Prostate gland (tissue), 2 donors: ENCODE data around the gene ENPEP. TPM values are rescaled to one million over a fixed set of nuclear protein-coding genes. Genes with fewer than 3 reads are reported as not detected.

Experiments
- DNase-seq: peaks from one replicate; pipeline ENCODE4 v3.0.0-alpha.2; 2019; ENCODE audit warnings: low spot score
- H3K27ac ChIP-seq, 2 donors: fragments of 200-600 bp; sonication (generic); 2 replicates each; pipeline ENCODE4 v1.5.1; 2017 to 2019
- H3K27me3 ChIP-seq: fragments of 200-600 bp; sonication (generic); replicated peaks from 2 replicates; pipeline ENCODE4 v1.5.1; 2019; ENCODE audit not compliant: insufficient read depth
- H3K36me3 ChIP-seq, 2 donors: fragments of 200-600 bp; sonication (generic); 1 replicate in 1 of 2; 2 replicates in 1 of 2; pipeline versions ENCODE4 v1.5.1 to v1.8.1; 2017 to 2019
- H3K4me1 ChIP-seq: fragments of 200-600 bp; sonication (generic); replicated peaks from 2 replicates; pipeline ENCODE4 v1.5.1; 2019
- H3K4me3 ChIP-seq, 2 donors: fragments of 200-600 bp; sonication (generic); 2 replicates each; pipeline ENCODE4 v1.5.1; 2017 to 2019
- H3K9me3 ChIP-seq: fragments of 200-600 bp; sonication (generic); 2 replicates; pipeline ENCODE4 v1.5.1; 2017
- CTCF ChIP-seq, 4 experiments: fragments of 200-600 bp in 2 of 4; fragments of 450-650 bp in 2 of 4; sonication (generic) in 2 of 4; IDR thresholded peaks; 1 replicate in 3 of 4; 2 replicates in 1 of 4; pipeline ENCODE4 v1.5.1; 2016 to 2019; ENCODE audit warnings: antibody characterized with exemption in 4 of 4, mild to moderate bottlenecking in 2 of 4, moderate library complexity in 2 of 4
- POLR2A ChIP-seq: fragments of 450-650 bp; IDR thresholded peaks from one replicate; pipeline ENCODE4 v1.6.1; 2016; ENCODE audit warnings: antibody characterized with exemption, mild to moderate bottlenecking
- POLR2AphosphoS5 ChIP-seq: sonication (generic); formaldehyde crosslinking; IDR thresholded peaks from one replicate; pipeline ENCODE4 v1.6.1; 2017; ENCODE audit warnings: antibody characterized with exemption
- WGBS: methylation state at CpG from one replicate; pipeline ENCODE4 v1.1.5; 2018; 5-methylcytosine and 5-hydroxymethylcytosine counted together
- intact Hi-C: fragments of 100-400 bp; cut with DNase I; formaldehyde crosslinking; loops from one replicate; pipeline ENCODE4 v1.14.2; 2022
- total RNA-seq, 2 donors: library from RNA; depleted of rRNA; stranded (reverse); fragments of >200 nt; gene quantifications; one replicate each; pipeline ENCODE4 v1.1.0, GENCODE V29; 2016

The ENPEP gene
- total RNA-seq, 2 donors from 2014 or later: 1.3 to 1.8 TPM

DNA sequence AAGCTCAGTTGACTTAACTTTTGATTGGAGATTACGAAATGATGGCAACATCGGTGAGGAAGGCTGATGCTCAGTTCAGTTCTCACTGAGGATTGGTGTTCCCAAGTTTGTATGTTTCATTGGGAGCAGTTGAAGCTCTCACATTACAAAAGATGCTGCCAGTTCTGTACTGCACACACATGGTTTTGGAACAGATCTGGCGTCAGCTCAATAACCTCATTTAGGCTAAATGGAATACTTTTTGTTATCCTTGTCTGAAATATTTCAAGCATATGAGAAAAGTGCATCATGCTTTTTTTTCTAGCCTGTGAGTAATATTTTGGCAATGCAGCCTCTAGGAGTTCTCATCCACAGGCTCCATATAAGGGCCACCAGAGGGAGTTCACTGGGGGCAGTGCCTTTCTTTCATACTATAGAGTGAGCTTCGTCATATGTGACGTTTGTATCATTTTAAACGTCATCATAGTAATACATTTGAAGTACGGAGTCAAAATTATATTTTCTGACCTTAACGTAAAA is 4.1 kb downstream of the ENPEP start:
- no peaks in the 10 kb centered on the region for H3K4me1 ChIP-seq
- TF ChIP-seq POLR2AphosphoS5 (no peak), CTCF (IDR thresholded peaks at IDR 0.05) (no peak), POLR2A (no peak)
- H3K4me3 ChIP-seq: no peak overlapping the region
- no peaks in the 10 kb centered on the region for H3K9me3 ChIP-seq
- no peaks in the 10 kb centered on the region for H3K36me3 ChIP-seq
- H3K27ac ChIP-seq: no peak overlapping the region
- 64% methylated on average over 8 of the region's 8 CpGs for WGBS
- DNase-seq: no peak
- intact Hi-C loops: no loop called here
- no peaks in the 10 kb centered on the region for H3K27me3 ChIP-seq

- no peaks in the 10 kb centered on the region for H3K9me3 ChIP-seq
These were observed 4.9 kb downstream of the ENPEP start for GRCh38 chr4:110480746-110481271.

DNA sequence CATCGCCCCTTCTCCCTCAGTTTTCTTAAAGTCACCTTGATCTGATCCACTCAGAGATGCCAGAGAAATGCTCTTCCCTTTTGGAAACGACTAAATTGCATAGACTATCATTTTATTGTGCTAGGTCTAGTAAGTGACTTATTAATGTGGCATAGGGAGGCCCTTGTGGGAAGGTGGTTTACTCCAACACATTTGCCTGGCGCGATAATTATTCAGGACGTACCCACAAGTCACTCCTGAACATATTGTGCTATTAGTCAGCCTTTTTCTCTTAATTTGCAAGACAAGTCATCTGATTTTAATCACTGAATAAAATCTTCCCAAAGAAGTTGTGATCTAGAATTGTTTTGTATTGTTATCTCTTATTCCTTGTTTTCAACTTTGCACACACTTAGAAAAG is 7.6 kb downstream of the ENPEP start:
- no peak for TF ChIP-seq POLR2AphosphoS5
- TF ChIP-seq CTCF (IDR thresholded peaks at IDR 0.05): no peak
- TF ChIP-seq POLR2A: no peak
- Histone ChIP-seq H3K9me3 (no peaks in the 10 kb centered on the region), H3K4me1 (no peaks in the 10 kb centered on the region), H3K27ac (no peak overlapping the region), H3K4me3 (no peak overlapping the region), H3K36me3 (no peaks in the 10 kb centered on the region), H3K27me3 (no peaks in the 10 kb centered on the region)
- intact Hi-C loops: no loop called here
- DNase-seq: no peak
- 55% methylated on average over 5 of the region's 5 CpGs for WGBS

More at GRCh38 chr4:110480746-110481271, 4.9 kb downstream of the ENPEP start:
- no peaks in the 10 kb centered on the region for H3K4me1 ChIP-seq
- H3K36me3 ChIP-seq: no peaks in the 10 kb centered on the region
- no peaks in the 10 kb centered on the region for H3K27me3 ChIP-seq
- intact Hi-C loops: no loop called here
- H3K27ac ChIP-seq: no peak overlapping the region
- TF ChIP-seq POLR2AphosphoS5 (no peak), CTCF (IDR thresholded peaks at IDR 0.05) (no peak), POLR2A (no peak)
- H3K4me3 ChIP-seq: no peak overlapping the region
- no peak for DNase-seq
- WGBS: 73% methylated on average over 6 of the region's 6 CpGs

GRCh38 chr4:110484029-110484428 is 8.1 kb downstream of the ENPEP start:
- no peaks in the 10 kb centered on the region for H3K36me3 ChIP-seq
- no peaks in the 10 kb centered on the region for H3K4me1 ChIP-seq
- H3K27me3 ChIP-seq: no peaks in the 10 kb centered on the region
- H3K4me3 ChIP-seq: no peak overlapping the region
- intact Hi-C loops: no loop called here
- H3K27ac ChIP-seq: no peak overlapping the region
- TF ChIP-seq CTCF (IDR thresholded peaks at IDR 0.05) (no peak), POLR2AphosphoS5 (no peak), POLR2A (no peak)
- no peak for DNase-seq
- no peaks in the 10 kb centered on the region for H3K9me3 ChIP-seq
- 77% methylated on average over 2 of the region's 2 CpGs for WGBS

DNA sequence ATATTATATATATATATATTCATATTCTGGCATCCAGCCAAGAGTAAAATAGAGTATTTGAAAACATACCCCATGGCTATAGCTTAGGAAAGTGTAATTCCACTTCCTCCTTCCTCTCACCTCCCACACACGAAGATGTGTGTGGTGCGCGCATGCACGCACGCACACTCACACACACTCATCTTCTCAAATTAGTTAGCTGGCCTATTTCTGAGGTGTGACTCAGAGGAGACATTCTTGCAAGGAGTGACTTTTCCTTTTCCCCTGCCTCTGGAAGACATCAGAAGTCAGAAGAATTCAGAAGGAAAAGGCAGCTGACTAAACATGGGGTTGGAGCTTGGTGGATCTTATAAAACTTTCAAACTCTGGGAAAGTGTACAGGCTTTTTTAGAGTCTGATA is 8.8 kb downstream of the ENPEP start:
- no peak overlapping the region for H3K27ac ChIP-seq
- H3K4me3 ChIP-seq: no peak overlapping the region
- H3K9me3 ChIP-seq: no peaks in the 10 kb centered on the region
- intact Hi-C loops: no loop called here
- no peaks in the 10 kb centered on the region for H3K36me3 ChIP-seq
- TF ChIP-seq POLR2AphosphoS5 (no peak), CTCF (IDR thresholded peaks at IDR 0.05) (no peak), POLR2A (no peak)
- 72% methylated on average over 5 of the region's 5 CpGs for WGBS
- DNase-seq: no peak
- no peaks in the 10 kb centered on the region for H3K4me1 ChIP-seq
- no peaks in the 10 kb centered on the region for H3K27me3 ChIP-seq
